Measurements from ENCODE around the gene PSMD6. TPM values are rescaled to one million over a fixed set of nuclear protein-coding genes. Genes with fewer than 3 reads are reported as not detected.

PSMD6 gene
- total RNA-seq (2021; ENCODE audit: unreplicated experiment) (78.7 TPM), Bru-seq, nascent RNA (percentile 95 among the genes with signal in this experiment), BruChase-seq, experiment 1, labeled RNA remaining after a 6-hour chase (percentile 92 among the genes with signal in this experiment), BruChase-seq, experiment 2, labeled RNA remaining after a 2-hour chase (percentile 89 among the genes with signal in this experiment)
- 45.4 and 55.8 TPM in 2 replicates for polyA plus RNA-seq (2012)
- long read RNA-seq, full-length matches to known transcripts = 130 of 139 reads
- long read RNA-seq, partial matches to known transcripts = 4 of 139 reads
- long read RNA-seq, other reads (novel, unspliced or antisense) = 5 of 139 reads

- DNase-seq (ENCODE audit: low read depth, low spot score) = peak; percentile 64
- Histone ChIP-seq H3K27me3 (ENCODE audit: insufficient read depth, low read length) (peaks cover 15% of the 10 kb centered on the region; the same call in 1 of the 2 replicates), H3K9ac (ENCODE audit: low read length) (peak within 1 kb of the TSS; percentile 92), H2AFZ (ENCODE audit: low read depth, low read length, poor library complexity, severe bottlenecking) (peak within 1 kb of the TSS; percentile 51), H3K9me3 (ENCODE audit: control insufficient read depth in 1 of 2, insufficient read depth in 1 of 2, low read depth in 1 of 2, low read length in 2 of 2) (no peaks in the 10 kb centered on the region), H3K79me2 (ENCODE audit: insufficient read depth, low read length) (peaks cover 50% of the 10 kb centered on the region), H3K4me1 (ENCODE audit: control insufficient read depth in 1 of 2, insufficient read depth in 2 of 2, low read length in 2 of 2) (peaks cover 5 to 13% of the 10 kb centered on the region in 2 experiments; a peak in 3 of 4 replicates), H3K4me3 (replicated peaks in 1 of 2; ENCODE audit: low read depth in 1 of 2, low read length in 2 of 2) (peak within 1 kb of the TSS; percentile 87 to 92), H3K9me2 (ENCODE audit: insufficient read depth) (no peaks in the 10 kb centered on the region), H3K36me3 (ENCODE audit: control insufficient read depth in 1 of 2, insufficient read depth in 2 of 2, low read length in 2 of 2) (peaks cover 12 to 22% of the 10 kb centered on the region in 2 experiments), H3K27ac (ENCODE audit: low read depth, low read length) (peak within 1 kb of the TSS; percentile 62), H4K20me1 (ENCODE audit: insufficient read depth) (peaks cover 7% of the 10 kb centered on the region; the same call in 1 of the 2 replicates), H3K4me2 (ENCODE audit: low read length) (peak within 1 kb of the TSS; percentile 95)
- RAD21 ChIA-PET (ENCODE audit: low non-redundant PET in 1 of 2, low total read pairs in 2 of 2, uncharacterized antibody in 2 of 2, unreplicated experiment in 2 of 2) = no interaction called here
- intact Hi-C loops (cut with micrococcal nuclease) = no loop called here
- peak; percentile 95 for ATAC-seq
- BruUV-seq (replicated peaks) = no TSS peak
- CTCF ChIA-PET = interaction anchor here (1.7 kb wide), 1 partner anchor 461 kb away, joined by 9 read pairs; no protein-coding TSS in a partner anchor
- POLR2A ChIA-PET = no interaction called here
- no peak for TF ChIP-seq EZH2phosphoT487 (IDR thresholded peaks at IDR 0.05; ENCODE audit: borderline replicate concordance)
- peak; percentile 83 for TF ChIP-seq POLR2AphosphoS5 (IDR thresholded peaks at IDR 0.05; ENCODE audit: low read depth, low read length)
- TF ChIP-seq, protein P1, sequence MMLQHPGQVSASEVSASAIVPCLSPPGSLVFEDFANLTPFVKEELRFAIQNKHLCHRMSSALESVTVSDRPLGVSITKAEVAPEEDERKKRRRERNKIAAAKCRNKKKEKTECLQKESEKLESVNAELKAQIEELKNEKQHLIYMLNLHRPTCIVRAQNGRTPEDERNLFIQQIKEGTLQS (IDR thresholded peaks at IDR 0.05) = no peak
- peak; percentile 80; the same call in 1 of the 2 replicates for TF ChIP-seq CBX3 (IDR thresholded peaks at IDR 0.05; ENCODE audit: low read depth)
- no peak for TF ChIP-seq ZBTB33 (IDR thresholded peaks at IDR 0.05; ENCODE audit: extremely low read depth, insufficient replicate concordance, low read length)
- TF ChIP-seq EGR1 (IDR thresholded peaks at IDR 0.05; ENCODE audit: low read depth) = no peak
- TF ChIP-seq EZH2 (IDR thresholded peaks at IDR 0.05) = no peak
- peak; percentile 45 for TF ChIP-seq YY1 (IDR thresholded peaks at IDR 0.05; ENCODE audit: extremely low read depth, insufficient replicate concordance, low read depth, low read length)
- TF ChIP-seq MAX (IDR thresholded peaks at IDR 0.05) = peak; percentile 45; the same call in 1 of the 2 replicates
- peak; percentile 52; the same call in 1 of the 2 replicates for TF ChIP-seq ELF1 (IDR thresholded peaks at IDR 0.05; ENCODE audit: borderline replicate concordance, low read depth)
- no peak for TF ChIP-seq SRF (IDR thresholded peaks at IDR 0.05; ENCODE audit: low read depth)
- peak; percentile 90 to 98 (median 92) for TF ChIP-seq CTCF (IDR thresholded peaks at IDR 0.05 in 2 of 3, conservative IDR thresholded peaks at IDR 0.05 in 1 of 3; ENCODE audit: borderline replicate concordance in 1 of 3, insufficient read depth in 1 of 3, low read depth in 2 of 3, low read length in 2 of 3)
- TF ChIP-seq POLR2A (IDR thresholded peaks at IDR 0.05; ENCODE audit: borderline replicate concordance, extremely low read depth, insufficient read depth, insufficient read length) = no peak
- no peak for TF ChIP-seq CEBPB (IDR thresholded peaks at IDR 0.05; ENCODE audit: low read depth)
- TF ChIP-seq SP1 (IDR thresholded peaks at IDR 0.05; ENCODE audit: low read depth) = peak; percentile 36; the same call in 1 of the 2 replicates
- TF ChIP-seq REST (IDR thresholded peaks at IDR 0.05; ENCODE audit: low read depth) = no peak
- TF ChIP-seq FOSL1 (IDR thresholded peaks at IDR 0.05; ENCODE audit: low read depth) = no peak
Observed at GRCh38 chr3:64023187-64023860, at the start of gene PSMD6. Gene PSMD6, minus strand, starts transcription at chr3:64023494. Its CDS starts 75 bp downstream, at chr3:64023419.

All from HCT116 (cell line).